ENCODE data around the gene WNT7B. TPM values are rescaled to one million over a fixed set of nuclear protein-coding genes. Genes with fewer than 3 reads are reported as not detected.

Gene WNT7B
- total and polyA plus RNA-seq, 7 donors, result not detected

DNA sequence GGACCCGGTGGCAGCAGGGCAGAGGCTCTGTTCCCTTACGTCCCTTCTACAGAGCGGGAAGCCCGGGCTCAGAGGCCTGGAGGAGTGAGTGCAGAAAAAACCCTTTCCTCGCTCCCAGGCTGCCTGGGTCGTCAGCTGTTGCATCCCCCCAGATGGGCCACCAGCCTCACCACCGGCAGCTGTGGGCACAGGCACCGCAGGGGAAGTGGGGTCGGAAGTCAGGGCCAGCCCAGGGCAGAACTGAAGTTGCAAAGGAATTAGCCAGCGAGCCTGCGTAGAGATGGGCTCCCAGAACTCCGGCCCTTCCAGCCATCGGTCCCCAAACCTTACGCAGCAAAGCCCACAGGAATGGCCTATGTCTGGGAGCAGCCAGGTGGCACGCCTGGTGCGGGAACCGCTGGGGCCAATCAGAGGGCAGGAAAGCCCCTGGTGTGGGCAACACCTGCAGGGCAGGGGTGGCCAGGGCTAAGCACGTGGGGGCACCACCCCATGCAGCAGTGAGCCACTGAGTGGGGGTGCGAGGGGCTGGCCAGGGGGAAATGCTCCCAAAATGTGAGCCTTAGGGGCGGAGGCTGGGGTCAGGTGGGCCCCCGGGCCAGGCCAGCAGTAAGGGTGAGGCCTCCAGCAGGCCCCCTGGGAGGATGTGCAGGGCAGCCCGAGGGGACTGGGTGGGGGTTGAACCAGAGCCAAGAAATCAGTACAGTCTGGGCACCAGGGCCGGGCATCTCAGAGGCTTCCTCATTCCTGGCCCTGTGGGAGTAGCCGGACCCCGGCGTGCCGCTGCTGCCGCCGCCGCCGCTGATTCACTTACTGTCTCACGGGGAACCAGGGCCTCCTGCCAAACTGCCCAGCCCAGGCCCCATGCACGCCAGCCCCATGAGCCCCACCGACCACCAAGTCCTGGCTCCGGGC, 58.2 kb downstream of the WNT7B start:
- H3K36me3 ChIP-seq, result no peaks in the 10 kb centered on the region
- H3K27me3 ChIP-seq, result peaks cover 0 to 5% (median 0%) of the 10 kb centered on the region in 3 donors
- intact Hi-C loops (cut with DNase I), result no loop called here
- DNase-seq, result no peak
- 60 to 67% methylated on average over 35 of the region's 35 CpGs for WGBS, 2 donors
- no peaks in the 10 kb centered on the region for H3K4me1 ChIP-seq
- no peak overlapping the region for H3K27ac ChIP-seq
- no peaks in the 10 kb centered on the region for H3K9me3 ChIP-seq
- H3K4me3 ChIP-seq, result no peak overlapping the region
- TF ChIP-seq POLR2A (IDR thresholded peaks at IDR 0.05), result no peak
- TF ChIP-seq POLR2AphosphoS5 (IDR thresholded peaks at IDR 0.05), result no peak
- TF ChIP-seq EP300 (IDR thresholded peaks at IDR 0.05), result no peak
- TF ChIP-seq, protein P1, sequence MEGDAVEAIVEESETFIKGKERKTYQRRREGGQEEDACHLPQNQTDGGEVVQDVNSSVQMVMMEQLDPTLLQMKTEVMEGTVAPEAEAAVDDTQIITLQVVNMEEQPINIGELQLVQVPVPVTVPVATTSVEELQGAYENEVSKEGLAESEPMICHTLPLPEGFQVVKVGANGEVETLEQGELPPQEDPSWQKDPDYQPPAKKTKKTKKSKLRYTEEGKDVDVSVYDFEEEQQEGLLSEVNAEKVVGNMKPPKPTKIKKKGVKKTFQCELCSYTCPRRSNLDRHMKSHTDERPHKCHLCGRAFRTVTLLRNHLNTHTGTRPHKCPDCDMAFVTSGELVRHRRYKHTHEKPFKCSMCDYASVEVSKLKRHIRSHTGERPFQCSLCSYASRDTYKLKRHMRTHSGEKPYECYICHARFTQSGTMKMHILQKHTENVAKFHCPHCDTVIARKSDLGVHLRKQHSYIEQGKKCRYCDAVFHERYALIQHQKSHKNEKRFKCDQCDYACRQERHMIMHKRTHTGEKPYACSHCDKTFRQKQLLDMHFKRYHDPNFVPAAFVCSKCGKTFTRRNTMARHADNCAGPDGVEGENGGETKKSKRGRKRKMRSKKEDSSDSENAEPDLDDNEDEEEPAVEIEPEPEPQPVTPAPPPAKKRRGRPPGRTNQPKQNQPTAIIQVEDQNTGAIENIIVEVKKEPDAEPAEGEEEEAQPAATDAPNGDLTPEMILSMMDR (IDR thresholded peaks at IDR 0.05), result no peak

DNA sequence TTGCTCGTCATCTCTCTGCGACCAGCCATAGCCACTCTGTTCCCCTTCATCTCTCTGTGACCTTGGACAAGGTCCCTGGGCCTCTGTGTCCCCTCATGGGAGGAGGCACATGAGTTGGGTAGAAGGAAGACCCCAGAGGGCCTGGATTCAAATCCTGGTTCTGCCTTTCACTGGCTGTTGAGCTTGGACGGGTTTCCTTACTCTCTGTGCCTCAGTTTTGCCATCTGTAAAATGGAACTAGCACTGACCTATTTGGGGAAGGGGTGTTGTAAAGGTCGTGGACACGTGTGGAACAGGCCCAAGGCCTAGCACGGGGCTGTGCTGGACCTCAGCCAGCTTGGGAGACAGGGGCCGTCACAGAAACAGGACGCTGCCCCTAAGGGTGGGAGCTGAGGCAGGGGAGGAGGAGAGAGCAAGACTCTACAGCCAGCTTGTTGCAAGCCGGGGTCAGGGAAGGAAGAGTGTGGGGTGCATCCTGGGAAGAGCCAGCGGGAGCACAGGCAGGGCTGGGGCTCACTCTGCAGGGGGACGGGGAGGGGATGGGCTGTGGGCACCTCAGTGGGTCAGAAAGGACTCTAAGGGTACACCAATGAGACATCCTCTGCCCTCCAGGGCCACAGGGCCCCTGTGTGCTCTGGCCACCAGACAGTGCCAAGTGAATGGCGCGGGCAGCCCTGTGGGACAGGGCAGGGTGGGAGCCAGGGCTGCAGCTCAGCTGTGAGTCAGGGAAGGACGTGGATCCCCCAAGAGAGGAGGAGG, 59.1 kb downstream of the WNT7B start:
- Histone ChIP-seq H3K9me3 (no peaks in the 10 kb centered on the region), H3K4me3 (no peak overlapping the region), H3K27me3 (peaks cover 0 to 5% (median 0%) of the 10 kb centered on the region in 3 donors), H3K36me3 (no peaks in the 10 kb centered on the region), H3K4me1 (no peaks in the 10 kb centered on the region), H3K27ac (no peak overlapping the region)
- DNase-seq, result no peak
- TF ChIP-seq POLR2A (IDR thresholded peaks at IDR 0.05), result no peak
- TF ChIP-seq EP300 (IDR thresholded peaks at IDR 0.05), result no peak
- TF ChIP-seq POLR2AphosphoS5 (IDR thresholded peaks at IDR 0.05), result no peak
- TF ChIP-seq, protein P1 (IDR thresholded peaks at IDR 0.05), result no peak
- WGBS, 2 donors, result 72 to 75% methylated on average over 14 of the region's 14 CpGs
- intact Hi-C loops (cut with DNase I), result no loop called here

DNA sequence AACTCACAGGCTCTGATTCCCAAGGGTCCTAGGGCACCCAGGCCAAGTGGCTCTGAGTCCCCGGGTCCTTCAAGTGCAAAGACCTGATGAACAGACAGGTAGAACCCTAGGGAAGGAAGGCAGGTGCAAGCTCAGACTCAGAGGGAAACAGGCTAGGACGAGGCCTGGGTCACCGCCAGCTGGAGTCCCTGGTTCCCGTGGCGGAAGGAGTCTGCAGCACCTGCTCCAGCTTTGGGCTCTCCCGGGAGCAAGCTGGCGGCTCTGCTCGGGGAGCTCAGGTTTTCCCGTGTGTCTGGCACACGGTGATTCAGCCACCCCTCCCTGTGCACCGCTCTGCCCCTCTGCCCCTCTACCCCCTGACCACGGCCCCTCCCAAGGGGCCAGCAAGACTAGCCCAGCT, 59.8 kb downstream of the WNT7B start:
- DNase-seq, result no peak
- Histone ChIP-seq H3K4me3 (no peak overlapping the region), H3K9me3 (no peaks in the 10 kb centered on the region), H3K27me3 (peaks cover 0 to 5% (median 0%) of the 10 kb centered on the region in 3 donors), H3K27ac (no peak overlapping the region), H3K36me3 (no peaks in the 10 kb centered on the region), H3K4me1 (no peaks in the 10 kb centered on the region)
- 19 to 67% methylated on average over 12 of the region's 12 CpGs for whole genome bisulfite sequencing, 2 donors
- TF ChIP-seq, protein P1 (IDR thresholded peaks at IDR 0.05), result no peak
- no peak for TF ChIP-seq EP300 (IDR thresholded peaks at IDR 0.05)
- TF ChIP-seq POLR2AphosphoS5 (IDR thresholded peaks at IDR 0.05), result no peak
- no peak for TF ChIP-seq POLR2A (IDR thresholded peaks at IDR 0.05)
- intact Hi-C loops (cut with DNase I), result no loop called here

DNA sequence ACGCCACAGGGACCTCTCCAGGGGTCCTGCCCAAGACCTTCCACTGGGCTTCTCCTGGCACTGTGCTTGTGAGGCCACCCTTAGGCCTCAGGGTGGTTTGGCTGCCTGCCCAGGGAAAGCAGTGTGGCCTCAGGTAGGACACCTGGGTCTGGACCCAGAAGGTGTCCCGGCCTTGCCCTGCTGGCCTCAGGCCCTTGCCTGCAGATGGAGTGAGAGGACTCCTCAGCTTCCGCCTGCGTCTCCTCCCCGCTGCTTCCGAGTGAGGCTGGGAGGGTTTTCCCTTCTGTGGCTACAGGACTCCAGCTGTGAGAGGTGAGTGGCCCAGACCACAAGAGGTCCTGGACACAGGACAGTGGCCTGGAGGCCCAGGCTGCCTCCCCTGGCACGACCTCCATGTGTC, 60.4 kb downstream of the WNT7B start:
- WGBS, 2 donors, result 76 to 80% methylated on average over 7 of the region's 7 CpGs

More for the DNA sequence above, 60.4 kb downstream of the WNT7B start:
- no peaks in the 10 kb centered on the region for H3K36me3 ChIP-seq
- intact Hi-C loops (cut with DNase I), result no loop called here
- no peaks in the 10 kb centered on the region for H3K9me3 ChIP-seq
- DNase-seq, result no peak
- H3K27ac ChIP-seq, result no peak overlapping the region
- TF ChIP-seq POLR2AphosphoS5 (IDR thresholded peaks at IDR 0.05), result no peak
- no peak for TF ChIP-seq EP300 (IDR thresholded peaks at IDR 0.05)
- TF ChIP-seq, protein P1 (IDR thresholded peaks at IDR 0.05), result no peak
- TF ChIP-seq POLR2A (IDR thresholded peaks at IDR 0.05), result no peak
- peaks cover 0 to 5% (median 0%) of the 10 kb centered on the region in 3 donors for H3K27me3 ChIP-seq
- H3K4me3 ChIP-seq, result no peak overlapping the region
- no peaks in the 10 kb centered on the region for H3K4me1 ChIP-seq
